ENCODE measurements around the gene CKAP5.

DNA sequence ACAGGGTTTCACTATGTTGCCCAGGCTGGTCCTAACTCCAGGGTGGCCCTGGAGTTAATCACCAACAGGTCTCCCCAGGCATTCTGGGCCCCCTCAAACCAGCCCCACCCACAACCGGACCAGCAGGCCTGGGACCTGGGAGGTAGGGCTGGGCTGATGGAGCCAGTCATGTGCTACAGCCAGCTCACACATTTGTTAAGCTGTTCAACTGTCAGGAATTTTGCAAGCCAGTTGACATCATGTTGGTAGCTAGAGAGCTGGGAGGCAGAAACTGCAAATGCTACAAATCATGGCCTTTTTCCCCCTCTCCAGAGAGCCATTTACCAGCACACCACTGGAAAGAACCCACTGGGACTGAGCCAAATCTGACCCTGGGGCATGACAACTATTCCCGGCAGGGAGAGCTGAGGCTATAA is 152.5 kb downstream of the CKAP5 start:
- TF ChIP-seq, protein P1, sequence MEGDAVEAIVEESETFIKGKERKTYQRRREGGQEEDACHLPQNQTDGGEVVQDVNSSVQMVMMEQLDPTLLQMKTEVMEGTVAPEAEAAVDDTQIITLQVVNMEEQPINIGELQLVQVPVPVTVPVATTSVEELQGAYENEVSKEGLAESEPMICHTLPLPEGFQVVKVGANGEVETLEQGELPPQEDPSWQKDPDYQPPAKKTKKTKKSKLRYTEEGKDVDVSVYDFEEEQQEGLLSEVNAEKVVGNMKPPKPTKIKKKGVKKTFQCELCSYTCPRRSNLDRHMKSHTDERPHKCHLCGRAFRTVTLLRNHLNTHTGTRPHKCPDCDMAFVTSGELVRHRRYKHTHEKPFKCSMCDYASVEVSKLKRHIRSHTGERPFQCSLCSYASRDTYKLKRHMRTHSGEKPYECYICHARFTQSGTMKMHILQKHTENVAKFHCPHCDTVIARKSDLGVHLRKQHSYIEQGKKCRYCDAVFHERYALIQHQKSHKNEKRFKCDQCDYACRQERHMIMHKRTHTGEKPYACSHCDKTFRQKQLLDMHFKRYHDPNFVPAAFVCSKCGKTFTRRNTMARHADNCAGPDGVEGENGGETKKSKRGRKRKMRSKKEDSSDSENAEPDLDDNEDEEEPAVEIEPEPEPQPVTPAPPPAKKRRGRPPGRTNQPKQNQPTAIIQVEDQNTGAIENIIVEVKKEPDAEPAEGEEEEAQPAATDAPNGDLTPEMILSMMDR (IDR thresholded peaks at IDR 0.05): no peak
- no peak for TF ChIP-seq EZH2phosphoT487 (IDR thresholded peaks at IDR 0.05)
- no peak for TF ChIP-seq EZH2 (IDR thresholded peaks at IDR 0.05)

Measured in neural progenitor cell (in vitro differentiated cells).